Left ventricle myocardium inferior (tissue), 1 donor: Measurements from ENCODE around the gene EEF1AKMT2. TPM values are rescaled to one million over a fixed set of nuclear protein-coding genes. Genes with fewer than 3 reads are reported as not detected.

Source experiments
- DNase-seq: peaks from one replicate; pipeline ENCODE4 v3.0.0-alpha.2; 2020
- H3K27ac ChIP-seq: fragments of 200-600 bp; replicated peaks from 2 replicates; pipeline ENCODE4 v1.8.0; 2021
- H3K27me3 ChIP-seq: fragments of 200-600 bp; 2 replicates; pipeline ENCODE4 v1.8.0; 2021; ENCODE audit warnings: low read depth
- H3K36me3 ChIP-seq: fragments of 200-600 bp; 2 replicates; pipeline ENCODE4 v1.8.0; 2021
- H3K4me1 ChIP-seq: fragments of 200-600 bp; 2 replicates; pipeline ENCODE4 v1.8.0; 2021
- H3K4me3 ChIP-seq: fragments of 200-600 bp; 2 replicates; pipeline ENCODE4 v1.8.0; 2021; ENCODE audit warnings: mild to moderate bottlenecking, moderate library complexity
- H3K9me3 ChIP-seq: fragments of 200-600 bp; replicated peaks from 2 replicates; pipeline ENCODE4 v1.8.0; 2021
- CTCF ChIP-seq: fragments of 200-600 bp; IDR thresholded peaks from 2 replicates; pipeline ENCODE4 v1.8.0; 2021; ENCODE audit warnings: antibody characterized with exemption, mild to moderate bottlenecking, borderline replicate concordance
- intact Hi-C: fragments of 100-400 bp; cut with micrococcal nuclease; formaldehyde crosslinking; loops from one replicate; pipeline ENCODE4 v1.11.0; 2022
- total RNA-seq: library from RNA; stranded (reverse); fragmentation: NEBNext Ultra II Directional; extraction: Animal tissue kit (Norgen Biotek cat#: 25700); gene quantifications from one replicate; pipeline ENCODE4 v1.2.1, GENCODE V29; 2021
- donor health status: DM: no; HTN: yes; CAD: no; lungs with severe emphysema.

EEF1AKMT2 gene
- total RNA-seq, 1 donor from 2014 or later, result 13.8 TPM

- intact Hi-C loops, result no loop called here
- Histone ChIP-seq H3K9me3 (no peaks in the 10 kb centered on the region), H3K27me3 (no peaks in the 10 kb centered on the region), H3K4me3 (no peak overlapping the region), H3K4me1 (peaks cover 33% of the 10 kb centered on the region), H3K27ac (peak overlapping the region; percentile 54), H3K36me3 (peaks cover 23% of the 10 kb centered on the region)
- no peak for TF ChIP-seq CTCF
- no peak for DNase-seq
Observed at GRCh38 chr10:124755581-124755980, 36.1 kb downstream of the EEF1AKMT2 start.

GRCh38 chr10:124754227-124754626, 37.5 kb downstream of the EEF1AKMT2 start:
- Histone ChIP-seq H3K4me1 (peaks cover 33% of the 10 kb centered on the region), H3K9me3 (no peaks in the 10 kb centered on the region), H3K27ac (no peak overlapping the region), H3K27me3 (no peaks in the 10 kb centered on the region), H3K36me3 (peaks cover 16% of the 10 kb centered on the region), H3K4me3 (no peak overlapping the region)
- no peak for DNase-seq
- TF ChIP-seq CTCF, result no peak
- intact Hi-C loops, result no loop called here

- Histone ChIP-seq H3K27ac (no peak overlapping the region), H3K9me3 (no peaks in the 10 kb centered on the region)
Observed at GRCh38 chr10:124748953-124749645, 42.6 kb downstream of the EEF1AKMT2 start.

GRCh38 chr10:124748166-124748565, 43.5 kb downstream of the EEF1AKMT2 start:
- TF ChIP-seq CTCF, result no peak
- H3K9me3 ChIP-seq, result no peaks in the 10 kb centered on the region
- no peak overlapping the region for H3K4me3 ChIP-seq
- no peaks in the 10 kb centered on the region for H3K27me3 ChIP-seq
- DNase-seq, result no peak
- H3K4me1 ChIP-seq, result peaks cover 20% of the 10 kb centered on the region
- H3K36me3 ChIP-seq, result peaks cover 16% of the 10 kb centered on the region
- intact Hi-C loops, result loop anchor here (5.0 kb wide), 1 partner anchor 206 kb away; no protein-coding TSS in a partner anchor
- no peak overlapping the region for H3K27ac ChIP-seq

More at GRCh38 chr10:124748953-124749645, 42.6 kb downstream of the EEF1AKMT2 start:
- Histone ChIP-seq H3K27me3 (no peaks in the 10 kb centered on the region), H3K4me1 (peaks cover 15% of the 10 kb centered on the region), H3K36me3 (peaks cover 20% of the 10 kb centered on the region), H3K4me3 (no peak overlapping the region)
- DNase-seq, result no peak
- TF ChIP-seq CTCF, result no peak
- intact Hi-C loops, result loop anchor here (5.0 kb wide), 1 partner anchor 207 kb away; no protein-coding TSS in a partner anchor

- Histone ChIP-seq H3K36me3 (peaks cover 16% of the 10 kb centered on the region), H3K4me1 (peaks cover 24% of the 10 kb centered on the region), H3K27ac (no peak overlapping the region), H3K9me3 (no peaks in the 10 kb centered on the region), H3K27me3 (no peaks in the 10 kb centered on the region), H3K4me3 (no peak overlapping the region)
- DNase-seq, result no peak
- intact Hi-C loops, result loop anchor here (5.0 kb wide), 1 partner anchor 205 kb away; no protein-coding TSS in a partner anchor
- no peak for TF ChIP-seq CTCF
Observed at GRCh38 chr10:124747745-124748144, 43.9 kb downstream of the EEF1AKMT2 start.
